HG03457 (cell line): ENCODE results near the gene HLCS.

Source experiments
- ATAC-seq: cut with Tn5 transposase; IDR thresholded peaks from one replicate; pipeline ENCODE4 v1.9.1; 2021; ENCODE audit warnings: moderate number of reproducible peaks; ENCODE audit not compliant: unreplicated experiment

HLCS gene

GRCh38 chr21:36729310-36729970 lies 237.0 kb downstream of the HLCS start:
- ATAC-seq = no peak

GRCh38 chr21:36728371-36729111 lies 237.9 kb downstream of the HLCS start:
- ATAC-seq = no peak

GRCh38 chr21:36727866-36728265 lies 238.6 kb downstream of the HLCS start:
- no peak for ATAC-seq

- no peak for ATAC-seq
Observed at GRCh38 chr21:36725793-36726386, 240.6 kb downstream of the HLCS start.

- no peak for ATAC-seq
Observed at GRCh38 chr21:36724660-36725059, 241.8 kb downstream of the HLCS start.

GRCh38 chr21:36723371-36723881 lies 243.0 kb downstream of the HLCS start:
- no peak for ATAC-seq

DNA sequence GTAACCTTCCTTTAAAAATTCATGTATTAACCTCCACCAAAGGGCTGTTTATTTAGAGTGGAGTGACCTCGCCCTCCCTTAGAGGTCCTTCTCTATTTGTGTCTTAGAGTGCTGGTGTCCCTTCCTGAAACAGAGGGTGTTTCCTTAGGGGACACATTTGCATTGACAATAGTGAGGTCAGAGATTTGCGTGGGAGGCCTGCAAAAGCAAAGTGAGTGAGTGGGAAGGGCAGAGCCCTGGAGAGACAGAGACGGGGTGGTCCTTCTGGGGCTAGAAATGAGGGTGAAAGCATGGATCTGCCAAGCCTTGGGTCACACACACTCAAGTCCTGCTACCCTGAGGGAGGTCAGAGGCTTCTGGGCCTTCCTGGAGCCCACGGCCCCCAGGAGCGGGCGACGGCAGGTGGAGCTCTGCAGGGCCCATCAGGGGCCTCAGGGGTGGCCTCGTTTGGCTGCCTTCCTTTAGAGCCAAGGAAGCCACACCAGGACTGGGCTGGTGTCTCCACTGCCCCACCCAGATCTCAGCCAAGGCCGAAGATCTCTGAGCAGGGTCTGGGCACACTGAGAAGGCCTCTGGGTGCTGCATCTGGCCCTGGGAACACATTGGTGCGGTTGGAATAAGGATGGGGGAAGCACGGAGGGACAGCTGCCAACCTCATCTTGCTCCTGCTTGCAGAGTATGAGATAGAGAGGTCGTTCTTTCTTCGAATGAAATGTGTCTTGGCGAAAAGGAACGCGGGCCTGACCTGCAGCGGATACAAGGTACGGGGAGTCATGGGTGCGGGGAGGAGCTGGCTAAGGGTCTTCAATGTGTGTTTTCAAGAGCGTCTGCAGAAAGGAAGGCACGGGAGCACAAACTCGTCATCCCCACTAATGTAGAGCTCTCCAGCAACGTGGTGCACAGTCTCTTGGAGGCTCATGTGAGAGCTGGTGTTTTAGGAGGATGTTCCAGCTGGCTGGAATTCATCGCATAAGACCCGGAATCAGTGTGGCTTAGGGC lies 243.8 kb downstream of the HLCS start:
- ATAC-seq = no peak

GRCh38 chr21:36721817-36722216 lies 244.7 kb downstream of the HLCS start:
- no peak for ATAC-seq

DNA sequence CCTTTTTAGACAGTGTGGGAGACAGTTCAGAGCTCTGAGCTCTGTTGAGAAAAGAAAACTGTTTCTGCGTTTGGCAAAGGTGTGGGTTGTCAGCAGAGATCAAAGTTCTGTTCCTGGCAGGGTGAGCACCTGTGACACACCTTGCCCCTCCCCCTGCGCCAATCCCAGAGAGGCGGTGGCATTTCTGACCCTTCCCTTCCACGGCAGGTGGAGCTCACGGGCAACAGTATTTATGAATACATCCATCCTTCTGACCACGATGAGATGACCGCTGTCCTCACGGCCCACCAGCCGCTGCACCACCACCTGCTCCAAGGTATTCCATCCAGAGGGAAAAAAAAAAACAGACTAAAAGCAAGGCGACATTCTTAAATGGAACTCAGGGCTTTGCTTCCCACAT lies 246.9 kb downstream of the HLCS start:
- no peak for ATAC-seq

GRCh38 chr21:36718951-36719501 lies 247.4 kb downstream of the HLCS start:
- no peak for ATAC-seq

DNA sequence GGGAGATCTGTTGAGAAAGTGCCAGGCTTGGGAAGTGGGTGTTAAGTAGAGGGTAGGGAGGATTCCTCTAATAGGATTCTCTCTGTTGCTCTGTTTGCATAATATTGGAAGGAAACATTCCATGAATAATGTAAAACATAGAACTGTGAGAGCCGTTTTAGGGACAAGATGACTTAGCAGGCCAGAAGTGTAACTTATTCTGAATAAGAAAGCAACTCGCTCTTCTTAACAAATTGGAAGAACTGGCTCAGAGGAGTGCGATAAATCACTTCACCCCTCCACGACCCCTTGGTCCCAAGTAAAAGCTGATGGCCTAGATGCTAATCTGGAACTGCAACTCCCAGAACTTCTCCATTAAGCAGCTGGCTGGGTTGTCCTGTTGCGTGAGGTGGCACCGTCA lies 248.5 kb downstream of the HLCS start:
- ATAC-seq = no peak

DNA sequence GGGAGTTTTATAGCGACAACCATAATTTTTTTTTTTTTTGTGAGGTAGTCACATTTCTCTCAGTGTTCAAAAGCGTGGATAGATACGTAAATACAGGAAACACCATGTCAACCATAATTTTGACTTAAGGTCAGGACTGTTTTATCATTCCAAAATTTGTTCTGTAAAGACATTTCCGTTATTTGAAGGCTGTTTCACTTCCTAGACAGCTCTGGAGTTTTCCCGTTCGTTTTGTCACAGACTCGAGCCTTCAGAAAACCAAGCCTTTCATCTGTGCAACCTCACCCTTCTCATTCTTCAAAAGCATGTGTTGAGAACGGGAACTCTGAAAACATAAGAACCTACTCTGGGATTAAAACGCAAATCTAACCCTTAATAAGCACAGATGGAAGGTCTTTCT lies 249.6 kb downstream of the HLCS start:
- ATAC-seq = no peak

GRCh38 chr21:36716387-36716786 lies 250.1 kb downstream of the HLCS start:
- ATAC-seq = no peak

DNA sequence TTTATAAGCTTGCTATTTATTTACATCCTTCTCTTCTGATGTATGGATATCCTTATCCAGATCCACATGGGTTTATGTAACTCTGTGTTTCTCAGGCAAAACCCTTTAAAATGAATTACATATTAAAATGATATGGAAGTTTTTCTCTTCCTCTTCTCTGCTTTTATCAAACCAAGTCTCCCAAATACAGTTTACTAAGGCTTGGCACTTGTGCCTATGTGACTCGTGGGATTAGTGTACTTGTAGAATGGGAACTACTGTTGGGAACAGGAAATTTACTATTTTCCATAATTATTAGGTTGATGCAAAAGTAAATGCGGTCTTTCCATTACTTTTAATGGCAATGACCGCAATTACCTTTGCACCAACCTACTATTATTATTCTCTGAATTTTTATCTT lies 252.7 kb downstream of the HLCS start:
- no peak for ATAC-seq

DNA sequence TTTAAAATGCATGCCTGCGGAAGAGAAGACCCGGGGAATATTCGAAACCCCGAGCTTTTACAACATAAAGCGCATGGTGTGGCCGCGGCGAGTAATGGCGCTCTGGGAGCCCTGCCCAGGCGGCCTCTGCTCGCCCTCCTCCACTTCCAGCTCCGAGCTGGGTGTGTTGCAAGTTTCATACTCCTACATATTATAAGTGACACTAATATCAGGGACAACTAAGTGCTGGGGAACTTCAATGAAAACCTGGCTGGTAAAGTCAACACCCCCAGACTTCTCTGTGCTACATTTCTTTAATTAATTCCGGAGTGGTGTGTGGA lies 255.8 kb downstream of the HLCS start:
- ATAC-seq = no peak

GRCh38 chr21:36709868-36710728 lies 256.4 kb downstream of the HLCS start:
- ATAC-seq = no peak

DNA sequence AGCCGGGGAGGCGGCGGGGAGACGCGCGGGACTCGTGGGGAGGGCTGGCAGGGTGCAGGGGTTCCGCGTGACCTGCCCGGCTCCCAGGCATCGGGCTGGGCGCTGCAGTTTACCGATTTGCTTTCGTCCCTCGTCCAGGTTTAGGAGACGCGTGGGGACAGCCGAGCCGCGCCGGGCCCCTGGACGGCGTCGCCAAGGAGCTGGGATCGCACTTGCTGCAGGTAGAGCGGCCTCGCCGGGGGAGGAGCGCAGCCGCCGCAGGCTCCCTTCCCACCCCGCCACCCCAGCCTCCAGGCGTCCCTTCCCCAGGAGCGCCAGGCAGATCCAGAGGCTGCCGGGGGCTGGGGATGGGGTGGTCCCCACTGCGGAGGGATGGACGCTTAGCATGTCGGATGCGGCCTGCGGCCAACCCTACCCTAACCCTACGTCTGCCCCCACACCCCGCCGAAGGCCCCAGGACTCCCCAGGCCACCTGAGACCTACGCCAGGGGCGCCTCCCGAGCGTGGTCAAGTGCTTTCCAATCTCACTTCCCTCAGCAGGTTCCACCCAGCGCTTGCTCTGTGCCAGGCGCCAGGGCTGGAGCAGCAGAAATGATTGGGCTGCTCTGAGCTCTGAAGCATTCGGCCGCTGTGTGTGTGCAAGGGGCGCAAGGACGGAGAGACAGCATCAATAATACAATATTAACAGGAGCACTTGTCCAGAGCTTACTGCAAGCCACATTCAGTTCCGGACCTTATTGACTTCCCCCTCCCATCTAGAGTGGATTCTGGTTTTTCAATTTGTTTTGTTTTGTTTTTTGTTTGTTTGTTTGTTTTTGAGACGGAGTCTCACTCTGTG lies 257.2 kb downstream of the HLCS start:
- ATAC-seq = no peak

DNA sequence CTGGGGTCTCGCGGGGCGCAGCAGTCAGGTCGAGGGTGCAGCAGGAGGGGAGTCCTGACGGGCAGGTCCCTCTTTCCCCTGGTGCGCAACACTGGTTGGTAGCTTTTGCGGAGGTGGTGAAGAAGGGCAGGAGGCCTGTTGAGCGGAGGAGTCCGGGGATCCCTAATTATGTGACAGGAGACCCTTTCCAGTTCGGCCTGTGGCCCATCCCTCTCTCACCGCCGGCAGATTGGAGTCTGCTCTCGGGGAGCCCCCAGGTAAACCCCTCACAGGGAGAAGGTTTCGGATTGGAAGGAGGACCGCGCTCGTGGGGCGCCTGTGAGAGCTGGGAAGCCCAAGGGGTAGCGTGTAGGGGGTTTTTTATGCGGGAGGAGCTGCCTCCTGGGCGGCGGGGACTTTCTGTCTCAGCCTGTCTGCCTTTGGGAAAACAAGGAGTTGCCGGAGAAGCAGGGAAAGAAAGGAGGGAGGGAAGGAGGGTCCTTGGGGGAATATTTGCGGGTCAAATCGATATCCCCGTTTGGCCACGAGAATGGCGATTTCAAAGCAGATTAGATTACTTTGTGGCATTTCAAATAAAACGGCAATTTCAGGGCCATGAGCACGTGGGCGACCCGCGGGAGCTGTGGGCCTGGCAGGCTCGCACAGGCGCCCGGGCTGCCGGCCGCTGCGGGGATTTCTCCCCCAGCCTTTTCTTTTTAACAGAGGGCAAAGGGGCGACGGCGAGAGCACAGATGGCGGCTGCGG lies 258.0 kb downstream of the HLCS start:
- ATAC-seq = no peak
